ENCODE data around the gene EHD3. TPM values are rescaled to one million over a fixed set of nuclear protein-coding genes. Genes with fewer than 3 reads are reported as not detected.

Gene EHD3
- polyA plus RNA-seq, 1 donor from 2014 or later: 3.5 TPM

DNA sequence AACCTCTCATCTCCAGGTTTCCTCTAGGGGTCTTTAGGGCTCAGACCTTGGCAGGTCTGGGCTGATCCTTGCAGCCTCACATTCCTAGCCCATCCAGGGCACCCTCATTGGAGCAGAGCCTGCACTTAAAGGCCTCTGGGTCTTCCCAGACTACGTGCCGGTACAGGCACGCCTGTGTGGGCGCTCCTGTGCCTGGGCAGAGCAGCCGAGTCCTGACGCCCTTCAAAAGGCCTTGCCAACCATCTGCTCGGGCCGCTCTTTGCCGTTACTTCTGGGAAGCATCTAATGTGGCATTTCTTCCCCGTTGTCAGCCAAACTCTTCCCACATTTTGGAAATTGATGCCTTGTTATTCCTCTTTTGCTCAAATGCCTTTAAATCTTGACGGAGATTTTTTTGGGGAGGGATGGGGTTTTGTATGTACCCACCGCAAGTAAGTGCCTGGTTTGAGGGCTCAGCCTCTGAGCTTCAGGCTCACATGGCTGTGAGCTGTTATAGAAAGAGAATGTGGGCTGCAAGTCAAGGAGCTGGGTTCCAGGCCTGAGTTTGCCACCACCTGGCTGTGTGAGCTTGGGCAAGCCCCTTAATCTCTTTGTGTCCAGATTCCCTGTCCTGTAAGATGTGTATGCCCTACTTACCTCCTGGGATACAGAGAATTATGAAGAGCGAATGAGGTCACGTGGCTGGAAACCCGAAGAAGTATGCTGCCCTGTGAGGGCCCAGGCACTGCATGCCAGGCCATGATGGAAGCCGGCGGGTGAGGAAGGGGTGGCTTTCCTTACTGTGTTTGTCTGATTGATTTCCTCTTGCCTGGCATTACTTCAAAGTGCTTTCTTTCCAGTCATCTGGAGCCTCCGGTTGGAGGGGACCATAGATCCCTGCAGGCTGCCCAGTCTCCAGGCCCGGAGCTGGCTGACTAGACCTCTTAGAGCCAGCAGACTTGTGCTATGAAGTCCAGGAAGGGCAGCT, 20.6 kb downstream of the EHD3 start:
- H3K9ac ChIP-seq (ENCODE audit: low read length): no peak overlapping the region

DNA sequence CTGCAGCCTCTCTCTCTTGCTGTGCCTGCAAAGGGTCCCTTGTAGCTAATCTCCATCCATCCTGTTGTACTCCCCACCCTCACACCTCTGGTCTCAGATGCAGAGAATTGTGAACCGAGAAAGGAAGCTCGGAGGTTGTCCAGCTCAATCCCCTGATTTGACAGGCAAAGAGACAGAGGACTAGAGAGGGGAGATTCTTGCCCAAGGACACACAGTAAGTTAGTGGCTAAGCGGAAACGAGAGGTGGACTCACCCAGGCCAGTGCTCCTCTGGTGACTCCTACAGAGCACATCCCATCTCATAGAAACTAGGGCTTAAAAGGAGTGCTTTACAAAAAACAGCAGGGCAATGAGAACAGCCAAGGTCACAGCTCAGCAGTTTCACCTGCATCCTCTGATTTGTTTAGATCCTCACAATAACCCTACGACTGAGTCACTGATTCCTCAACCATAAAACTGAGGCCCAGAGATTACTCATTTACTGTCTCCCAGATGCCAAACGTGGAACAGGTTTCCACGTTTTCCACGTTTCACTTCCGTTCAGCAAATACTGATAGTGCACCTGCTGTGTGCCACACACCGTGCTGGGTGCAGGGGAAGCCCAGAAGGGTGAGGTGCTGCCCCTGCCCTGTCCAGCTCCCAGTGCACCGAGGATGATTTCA, 22.1 kb downstream of the EHD3 start:
- H3K27me3 ChIP-seq (ENCODE audit: insufficient read depth, low read depth, low read length): no peaks in the 10 kb centered on the region
- no peaks in the 10 kb centered on the region for H3K9me2 ChIP-seq (ENCODE audit: insufficient read depth, low read length)
- no peaks in the 10 kb centered on the region for H3K9me3 ChIP-seq (ENCODE audit: low read length)
- H3K79me2 ChIP-seq (replicated peaks; ENCODE audit: insufficient read depth, low read length): no peaks in the 10 kb centered on the region
- H3K9ac ChIP-seq (ENCODE audit: low read length): no peak overlapping the region
- no peaks in the 10 kb centered on the region for H3F3A ChIP-seq (ENCODE audit: insufficient read depth, low read length, poor library complexity, severe bottlenecking)
- H3K36me3 ChIP-seq (ENCODE audit: insufficient read depth, low read length): no peaks in the 10 kb centered on the region
- H3K4me2 ChIP-seq (ENCODE audit: low read length): no peak overlapping the region
- H3K4me3 ChIP-seq (ENCODE audit: low read length): no peak overlapping the region
- H3K27ac ChIP-seq (ENCODE audit: low read length): no peak overlapping the region
- no peak overlapping the region for H2AFZ ChIP-seq (ENCODE audit: low read depth, low read length)
- no peaks in the 10 kb centered on the region for H4K20me1 ChIP-seq (ENCODE audit: insufficient read depth)
- no peak for TF ChIP-seq TAF1 (IDR thresholded peaks at IDR 0.05; ENCODE audit: low read depth)
- TF ChIP-seq MXI1 (conservative IDR thresholded peaks at IDR 0.05; ENCODE audit: poor library complexity, severe bottlenecking): no peak
- TF ChIP-seq RAD21 (conservative IDR thresholded peaks at IDR 0.05): no peak
- TF ChIP-seq, protein P1, sequence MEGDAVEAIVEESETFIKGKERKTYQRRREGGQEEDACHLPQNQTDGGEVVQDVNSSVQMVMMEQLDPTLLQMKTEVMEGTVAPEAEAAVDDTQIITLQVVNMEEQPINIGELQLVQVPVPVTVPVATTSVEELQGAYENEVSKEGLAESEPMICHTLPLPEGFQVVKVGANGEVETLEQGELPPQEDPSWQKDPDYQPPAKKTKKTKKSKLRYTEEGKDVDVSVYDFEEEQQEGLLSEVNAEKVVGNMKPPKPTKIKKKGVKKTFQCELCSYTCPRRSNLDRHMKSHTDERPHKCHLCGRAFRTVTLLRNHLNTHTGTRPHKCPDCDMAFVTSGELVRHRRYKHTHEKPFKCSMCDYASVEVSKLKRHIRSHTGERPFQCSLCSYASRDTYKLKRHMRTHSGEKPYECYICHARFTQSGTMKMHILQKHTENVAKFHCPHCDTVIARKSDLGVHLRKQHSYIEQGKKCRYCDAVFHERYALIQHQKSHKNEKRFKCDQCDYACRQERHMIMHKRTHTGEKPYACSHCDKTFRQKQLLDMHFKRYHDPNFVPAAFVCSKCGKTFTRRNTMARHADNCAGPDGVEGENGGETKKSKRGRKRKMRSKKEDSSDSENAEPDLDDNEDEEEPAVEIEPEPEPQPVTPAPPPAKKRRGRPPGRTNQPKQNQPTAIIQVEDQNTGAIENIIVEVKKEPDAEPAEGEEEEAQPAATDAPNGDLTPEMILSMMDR (IDR thresholded peaks at IDR 0.05; ENCODE audit: poor library complexity, severe bottlenecking): no peak
- TF ChIP-seq EZH2 (IDR thresholded peaks at IDR 0.05; ENCODE audit: borderline replicate concordance, insufficient read depth, low read length, poor library complexity, severe bottlenecking): no peak
- TF ChIP-seq EP300 (conservative IDR thresholded peaks at IDR 0.05; ENCODE audit: poor library complexity, severe bottlenecking): no peak
- TF ChIP-seq SMC3 (conservative IDR thresholded peaks at IDR 0.05; ENCODE audit: poor library complexity): no peak

More for the DNA sequence above, 20.6 kb downstream of the EHD3 start:
- H2AFZ ChIP-seq (ENCODE audit: low read depth, low read length): no peak overlapping the region
- H3K4me2 ChIP-seq (ENCODE audit: low read length): no peak overlapping the region
- H3K27ac ChIP-seq (ENCODE audit: low read length): no peak overlapping the region
- TF ChIP-seq EP300 (conservative IDR thresholded peaks at IDR 0.05; ENCODE audit: poor library complexity, severe bottlenecking) (no peak), TAF1 (IDR thresholded peaks at IDR 0.05; ENCODE audit: low read depth) (no peak), SMC3 (conservative IDR thresholded peaks at IDR 0.05; ENCODE audit: poor library complexity) (no peak), POLR2AphosphoS5 (IDR thresholded peaks at IDR 0.05) (no peak), RAD21 (conservative IDR thresholded peaks at IDR 0.05) (no peak), MXI1 (conservative IDR thresholded peaks at IDR 0.05; ENCODE audit: poor library complexity, severe bottlenecking) (no peak), EZH2 (IDR thresholded peaks at IDR 0.05; ENCODE audit: borderline replicate concordance, insufficient read depth, low read length, poor library complexity, severe bottlenecking) (no peak)
- TF ChIP-seq, protein P1 (IDR thresholded peaks at IDR 0.05; ENCODE audit: poor library complexity, severe bottlenecking): no peak
- TF ChIP-seq, protein P2, sequence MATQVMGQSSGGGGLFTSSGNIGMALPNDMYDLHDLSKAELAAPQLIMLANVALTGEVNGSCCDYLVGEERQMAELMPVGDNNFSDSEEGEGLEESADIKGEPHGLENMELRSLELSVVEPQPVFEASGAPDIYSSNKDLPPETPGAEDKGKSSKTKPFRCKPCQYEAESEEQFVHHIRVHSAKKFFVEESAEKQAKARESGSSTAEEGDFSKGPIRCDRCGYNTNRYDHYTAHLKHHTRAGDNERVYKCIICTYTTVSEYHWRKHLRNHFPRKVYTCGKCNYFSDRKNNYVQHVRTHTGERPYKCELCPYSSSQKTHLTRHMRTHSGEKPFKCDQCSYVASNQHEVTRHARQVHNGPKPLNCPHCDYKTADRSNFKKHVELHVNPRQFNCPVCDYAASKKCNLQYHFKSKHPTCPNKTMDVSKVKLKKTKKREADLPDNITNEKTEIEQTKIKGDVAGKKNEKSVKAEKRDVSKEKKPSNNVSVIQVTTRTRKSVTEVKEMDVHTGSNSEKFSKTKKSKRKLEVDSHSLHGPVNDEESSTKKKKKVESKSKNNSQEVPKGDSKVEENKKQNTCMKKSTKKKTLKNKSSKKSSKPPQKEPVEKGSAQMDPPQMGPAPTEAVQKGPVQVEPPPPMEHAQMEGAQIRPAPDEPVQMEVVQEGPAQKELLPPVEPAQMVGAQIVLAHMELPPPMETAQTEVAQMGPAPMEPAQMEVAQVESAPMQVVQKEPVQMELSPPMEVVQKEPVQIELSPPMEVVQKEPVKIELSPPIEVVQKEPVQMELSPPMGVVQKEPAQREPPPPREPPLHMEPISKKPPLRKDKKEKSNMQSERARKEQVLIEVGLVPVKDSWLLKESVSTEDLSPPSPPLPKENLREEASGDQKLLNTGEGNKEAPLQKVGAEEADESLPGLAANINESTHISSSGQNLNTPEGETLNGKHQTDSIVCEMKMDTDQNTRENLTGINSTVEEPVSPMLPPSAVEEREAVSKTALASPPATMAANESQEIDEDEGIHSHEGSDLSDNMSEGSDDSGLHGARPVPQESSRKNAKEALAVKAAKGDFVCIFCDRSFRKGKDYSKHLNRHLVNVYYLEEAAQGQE (IDR thresholded peaks at IDR 0.05; ENCODE audit: borderline replicate concordance): no peak
- no peak overlapping the region for H3K4me3 ChIP-seq (ENCODE audit: low read length)
- H3K9me3 ChIP-seq (ENCODE audit: low read length): no peaks in the 10 kb centered on the region
- no peaks in the 10 kb centered on the region for H3F3A ChIP-seq (ENCODE audit: insufficient read depth, low read length, poor library complexity, severe bottlenecking)
- H3K9me2 ChIP-seq (ENCODE audit: insufficient read depth, low read length): no peaks in the 10 kb centered on the region
- no peaks in the 10 kb centered on the region for H3K36me3 ChIP-seq (ENCODE audit: insufficient read depth, low read length)
- H3K79me2 ChIP-seq (replicated peaks; ENCODE audit: insufficient read depth, low read length): no peaks in the 10 kb centered on the region
- no peaks in the 10 kb centered on the region for H4K20me1 ChIP-seq (ENCODE audit: insufficient read depth)
- no peaks in the 10 kb centered on the region for H3K27me3 ChIP-seq (ENCODE audit: insufficient read depth, low read depth, low read length)

Data from neural cell (in vitro differentiated cells).